HFFc6 (cell line): Measurements from ENCODE around the gene ZRANB2. TPM values are rescaled to one million over a fixed set of nuclear protein-coding genes. Genes with fewer than 3 reads are reported as not detected.

Experiments used
- DNase-seq: peaks from one replicate; pipeline ENCODE4 v3.0.0-alpha.2; 2018
- H3K27ac Mint-ChIP-seq: 2 replicates; pipeline ENCODE4 v1.8.0; 2020; ENCODE audit warnings: mild to moderate bottlenecking, mixed read lengths
- H3K27me3 Mint-ChIP-seq: 2 replicates; pipeline ENCODE4 v1.8.0; 2021; ENCODE audit warnings: mild to moderate bottlenecking, moderate library complexity, mixed read lengths; ENCODE audit not compliant: insufficient read depth
- H3K36me3 Mint-ChIP-seq: 2 replicates; pipeline ENCODE4 v1.8.0; 2021; ENCODE audit warnings: low read depth, mixed read lengths
- H3K4me1 Mint-ChIP-seq: 2 replicates; pipeline ENCODE4 v1.8.0; 2020; ENCODE audit warnings: low read depth, mixed read lengths
- H3K4me3 Mint-ChIP-seq: 2 replicates; pipeline ENCODE4 v1.8.0; 2020; ENCODE audit warnings: mild to moderate bottlenecking, moderate library complexity, mixed read lengths
- H3K9me3 Mint-ChIP-seq: 2 replicates; pipeline ENCODE4 v1.8.0; 2020; ENCODE audit warnings: mild to moderate bottlenecking, mixed read lengths
- CTCF ChIP-seq: fragments of 200-600 bp; sonication (generic); IDR thresholded peaks from 2 replicates; pipeline ENCODE4 v1.5.0; 2021; ENCODE audit warnings: antibody characterized with exemption, mild to moderate bottlenecking
- total RNA-seq, 6 experiments: library from RNA; stranded (reverse); fragmentation: NEBNext Ultra II Directional; extraction: Animal tissue kit (Norgen Biotek cat#: 25700); gene quantifications; 2 replicates in 1 of 6; 3 replicates in 5 of 6; pipeline ENCODE4 v1.2.3, GENCODE V29; 2021

Gene ZRANB2
- total RNA-seq, 6 experiments from 2014 or later = 71.0 to 87.4 (median 80.5) TPM

DNA sequence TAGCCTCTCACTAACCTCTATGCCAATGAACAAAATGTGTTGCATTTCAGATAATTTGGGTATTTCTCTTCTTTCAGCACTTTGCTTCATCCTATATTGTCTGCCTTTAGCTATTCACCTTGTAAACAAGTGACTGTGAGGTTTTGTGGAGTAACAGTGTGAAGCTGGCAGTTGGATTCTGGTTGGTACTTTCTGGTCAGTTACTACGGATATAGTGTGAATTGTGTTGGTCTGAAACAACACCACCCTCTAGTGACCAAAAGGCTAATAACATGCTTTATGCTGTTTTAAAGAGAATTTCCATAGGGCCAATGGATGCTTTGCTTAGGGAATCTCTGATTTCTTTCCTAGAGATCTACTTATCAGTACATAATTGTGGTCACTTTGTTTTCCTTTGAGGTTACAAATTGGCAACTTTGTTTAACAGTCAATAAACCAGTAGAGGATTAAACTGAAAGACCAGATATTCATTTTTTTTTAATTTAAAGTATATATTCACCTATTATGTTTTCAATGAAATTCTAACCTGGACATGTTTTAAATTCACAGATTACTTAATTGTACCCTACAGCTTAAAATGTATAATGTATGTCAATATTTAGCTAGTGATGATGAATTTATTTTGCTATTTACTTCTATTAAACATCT lies 30.8 kb downstream of the ZRANB2 start:
- Mint-ChIP-seq H3K27ac (no peak overlapping the region), H3K9me3 (no peaks in the 10 kb centered on the region), H3K27me3 (peaks cover 28% of the 10 kb centered on the region), H3K4me1 (peaks cover 6% of the 10 kb centered on the region; the same call in 1 of the 2 replicates), H3K36me3 (no peaks in the 10 kb centered on the region), H3K4me3 (no peak overlapping the region)
- TF ChIP-seq CTCF = peak; percentile 88
- peak; percentile 72 for DNase-seq

DNA sequence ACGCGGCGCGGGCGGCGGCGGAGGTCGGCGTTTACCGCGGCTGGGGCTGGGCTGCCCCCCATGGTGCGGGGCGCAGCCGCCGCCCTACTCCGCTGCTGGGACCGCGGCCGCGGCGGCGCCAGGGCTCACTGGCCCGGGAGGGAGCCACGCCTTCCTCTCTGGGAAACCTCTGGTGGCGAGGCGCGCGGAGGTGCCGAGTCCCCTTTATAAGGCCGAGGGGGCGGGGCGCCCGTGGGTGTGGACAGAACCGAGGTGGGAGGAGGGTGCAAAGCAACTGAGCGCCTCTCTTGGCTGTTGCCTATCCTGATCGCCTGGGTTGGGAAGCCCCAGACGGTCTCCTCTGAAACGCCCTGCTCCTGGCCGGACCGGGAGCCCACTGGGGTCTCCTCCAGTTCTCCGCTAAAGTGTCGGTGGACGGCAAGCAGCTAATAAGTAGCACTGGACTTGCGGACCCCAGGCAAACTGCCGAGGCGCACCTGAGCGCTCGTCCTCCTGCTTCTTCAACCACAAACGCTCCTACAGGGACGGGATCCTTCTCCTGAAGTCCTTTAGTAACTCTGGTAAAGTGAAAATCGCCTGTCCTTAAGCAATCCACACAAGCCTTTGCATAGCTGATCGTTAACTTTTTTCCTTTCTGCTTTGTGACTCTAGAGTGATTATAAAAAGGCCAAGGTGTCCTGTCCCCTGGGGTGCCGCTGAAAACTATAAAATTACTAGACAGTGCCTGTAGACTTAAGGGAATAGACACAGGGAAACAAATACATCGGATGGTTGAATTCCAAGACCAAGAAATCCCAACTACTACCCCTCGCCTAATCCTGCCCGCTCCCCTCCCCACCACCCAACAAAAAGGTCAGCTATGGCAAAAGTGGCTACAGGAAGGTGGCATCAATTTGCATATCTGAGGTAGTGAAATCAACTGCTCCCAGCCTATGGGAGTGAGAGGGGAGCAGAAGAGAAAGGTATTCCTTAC lies 32.9 kb downstream of the ZRANB2 start, which contains the start of gene PTGER3:
Gene PTGER3, minus strand, starts transcription at position 182 of the 973 bp plus-strand sequence. CDS start 239 bp downstream, outside the sequence.
- no peak within 1 kb of the TSS for H3K27ac Mint-ChIP-seq
- no peaks in the 10 kb centered on the region for H3K36me3 Mint-ChIP-seq
- no peak for DNase-seq
- no peak for TF ChIP-seq CTCF
- peaks cover 25% of the 10 kb centered on the region for H3K27me3 Mint-ChIP-seq
- H3K4me3 Mint-ChIP-seq = peak within 1 kb of the TSS; percentile 67
- H3K4me1 Mint-ChIP-seq = peaks cover 6% of the 10 kb centered on the region; the same call in 1 of the 2 replicates
- no peaks in the 10 kb centered on the region for H3K9me3 Mint-ChIP-seq

DNA sequence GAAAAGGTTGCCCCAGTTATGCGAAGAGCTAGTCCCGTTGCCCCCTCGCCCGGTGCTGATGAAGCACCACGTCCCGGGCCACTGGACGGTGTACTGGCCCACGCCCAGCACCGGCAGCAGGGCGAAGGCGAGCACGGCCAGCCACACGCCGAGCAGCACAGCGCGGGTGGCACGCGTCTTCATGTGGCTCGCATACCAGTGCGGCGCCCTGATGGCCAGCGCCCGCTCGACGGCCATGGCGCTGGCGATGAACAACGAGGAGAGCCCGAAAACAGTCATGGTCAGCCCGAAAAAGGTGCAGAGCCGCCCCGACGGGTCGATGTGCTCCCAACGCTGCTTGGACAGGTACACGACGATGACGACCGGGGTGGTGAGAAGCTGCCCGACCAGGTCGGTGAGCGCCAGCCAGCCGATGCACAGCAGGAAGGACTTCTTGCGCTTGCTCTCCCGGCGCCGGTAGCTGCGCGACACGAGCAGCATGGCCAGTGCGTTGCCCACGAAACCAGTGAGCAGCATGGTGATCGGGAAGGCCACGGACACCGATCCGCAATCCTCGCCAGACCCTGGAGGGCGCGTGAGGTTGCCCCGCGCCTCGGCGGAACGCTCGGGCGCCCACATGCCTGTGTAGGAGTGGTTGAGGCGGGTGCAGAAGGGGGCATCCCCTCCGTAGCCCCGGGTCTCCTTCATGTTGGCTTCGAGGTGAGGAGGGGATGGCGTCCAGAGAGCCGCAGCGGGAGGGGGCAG lies 33.8 kb downstream of the ZRANB2 start:
- Mint-ChIP-seq H3K36me3 (no peaks in the 10 kb centered on the region), H3K4me1 (peaks cover 6% of the 10 kb centered on the region; the same call in 1 of the 2 replicates), H3K9me3 (no peaks in the 10 kb centered on the region), H3K4me3 (peak overlapping the region; percentile 67), H3K27ac (no peak overlapping the region), H3K27me3 (peaks cover 25% of the 10 kb centered on the region)
- no peak for DNase-seq
- no peak for TF ChIP-seq CTCF

DNA sequence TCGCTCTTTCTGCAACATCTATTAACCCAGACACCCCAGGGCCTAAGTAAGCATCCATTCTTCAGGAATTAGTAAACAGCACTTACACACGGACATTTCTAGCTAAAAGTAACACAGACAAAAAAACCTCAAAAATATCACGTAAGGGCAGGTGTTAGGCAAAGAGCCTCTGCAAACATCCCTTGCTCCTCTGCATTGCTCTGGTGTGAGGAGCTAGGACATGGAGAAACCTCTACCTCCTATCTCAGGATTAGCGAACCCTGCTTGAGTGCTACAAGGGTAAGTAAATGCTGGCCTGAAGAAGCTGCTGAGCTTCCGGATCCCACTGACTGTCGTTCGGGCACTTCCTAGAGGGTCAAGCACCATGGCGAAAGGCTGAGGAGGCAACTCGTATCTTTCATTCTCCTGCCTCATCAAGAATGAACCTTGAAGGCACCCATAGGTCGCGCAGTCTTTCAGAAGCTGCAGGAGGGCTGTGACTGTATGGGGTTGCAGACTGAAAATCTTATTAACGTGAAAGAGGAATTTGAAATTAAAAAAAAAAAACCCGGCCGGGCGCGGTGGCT lies 35.3 kb downstream of the ZRANB2 start:
- TF ChIP-seq CTCF = no peak
- Mint-ChIP-seq H3K9me3 (no peaks in the 10 kb centered on the region), H3K4me1 (peaks cover 6% of the 10 kb centered on the region; the same call in 1 of the 2 replicates), H3K4me3 (no peak overlapping the region), H3K27ac (no peak overlapping the region), H3K36me3 (no peaks in the 10 kb centered on the region), H3K27me3 (peaks cover 25% of the 10 kb centered on the region)
- no peak for DNase-seq

DNA sequence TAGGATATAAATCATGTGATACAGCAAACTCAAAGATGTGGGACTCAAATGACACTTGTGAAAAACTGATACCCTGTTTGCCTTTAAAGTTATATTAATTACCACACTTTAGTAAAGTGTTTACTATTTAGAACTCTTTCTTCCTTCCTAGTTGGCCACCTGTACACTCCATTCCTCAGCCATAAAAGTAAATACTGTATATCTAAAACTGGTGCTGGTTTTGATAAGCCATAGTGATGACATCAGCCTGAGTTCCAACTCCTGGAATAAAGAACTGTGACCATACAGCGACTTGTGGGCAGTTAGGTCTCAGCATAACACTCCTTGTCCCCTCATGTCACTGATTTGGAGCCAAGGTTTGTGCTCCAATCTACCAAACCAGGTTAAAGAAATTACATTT lies 36.0 kb downstream of the ZRANB2 start:
- no peak for DNase-seq
- Mint-ChIP-seq H3K36me3 (no peaks in the 10 kb centered on the region), H3K27ac (no peak overlapping the region), H3K4me1 (peaks cover 9% of the 10 kb centered on the region), H3K4me3 (no peak overlapping the region), H3K27me3 (peaks cover 24% of the 10 kb centered on the region), H3K9me3 (no peaks in the 10 kb centered on the region)
- no peak for TF ChIP-seq CTCF
